Brain pericyte (primary cell): ENCODE data around the gene CTU2.
A peak's percentile ranks its signal among the peaks of the same experiment; 100 is the strongest.
"Not testable (repeated sequence)": the region's sequence is repeated elsewhere in the genome, so short reads cannot be mapped to it uniquely, and the experiment has no call there.

ENCODE experiments used
- DNase-seq: peaks from one replicate; pipeline ENCODE4 v3.0.0-alpha.2; 2012; ENCODE audit warnings: low read depth, low spot score

The CTU2 gene

GRCh38 chr16:88706229-88706964 is at the start of gene CTU2, which contains the start of gene RNF166:
CTU2 (plus strand) TSS chr16:88706503; CDS start chr16:88706531, 28 bp downstream.
RNF166 (minus strand) TSS chr16:88706408; CDS start chr16:88706325, 83 bp downstream.
- DNase-seq, result no peak

GRCh38 chr16:88657371-88657770 is 48.9 kb upstream of the CTU2 start:
- DNase-seq, result no peak

GRCh38 chr16:88658714-88659113 is 47.6 kb upstream of the CTU2 start:
- DNase-seq, result no peak

DNA sequence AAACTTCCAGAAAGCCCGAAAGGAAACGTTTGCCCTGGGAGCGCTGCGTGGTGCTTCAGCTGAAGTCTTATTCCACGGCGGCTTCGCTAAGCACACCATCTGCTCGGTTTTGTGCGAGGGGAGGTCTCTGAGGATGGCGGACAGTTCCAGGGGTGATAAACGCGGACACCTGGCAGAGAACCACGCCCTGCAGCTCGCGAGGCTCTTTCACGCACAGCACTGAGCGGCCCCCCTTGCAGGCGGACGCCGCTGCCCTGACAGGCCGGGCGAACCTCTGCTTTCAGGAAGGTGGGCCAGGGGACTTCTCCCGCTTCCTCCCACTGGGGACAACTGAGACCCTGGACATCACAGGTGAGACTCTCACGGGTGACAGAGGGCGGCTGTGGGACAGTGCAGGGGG is 47.1 kb upstream of the CTU2 start:
- DNase-seq, result no peak

- DNase-seq, result no peak
Observed at GRCh38 chr16:88661468-88661867, 44.8 kb upstream of the CTU2 start.

DNA sequence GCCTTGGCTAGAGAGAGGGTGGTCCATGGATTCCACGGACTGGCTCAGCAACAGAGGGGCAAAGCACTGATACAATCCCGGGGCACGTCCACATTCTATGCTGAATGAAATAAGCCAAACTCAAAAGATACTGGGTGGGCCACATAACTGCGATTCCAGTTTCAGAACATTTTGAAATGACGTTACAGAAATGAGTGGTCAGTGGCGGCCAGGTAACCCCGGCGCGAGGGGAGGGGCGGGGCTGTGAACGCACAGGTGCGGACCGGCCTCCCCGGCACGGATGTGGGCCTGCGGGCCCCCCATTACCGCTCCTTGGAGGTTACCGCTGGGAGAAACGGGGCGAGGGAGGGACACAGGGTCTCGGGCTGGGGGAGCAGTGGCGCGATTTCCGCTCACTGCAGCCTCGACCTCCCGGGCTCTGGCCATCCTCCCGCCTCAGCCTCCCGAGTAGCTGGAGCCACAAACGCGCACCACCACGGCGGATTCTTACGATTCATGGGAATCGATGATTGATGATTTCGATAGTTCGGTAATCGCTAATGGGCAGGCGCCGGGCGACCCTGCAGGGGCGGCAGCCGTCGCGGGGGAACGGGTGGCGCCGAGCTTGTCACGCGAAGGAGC is 44.0 kb upstream of the CTU2 start:
- no peak for DNase-seq

DNA sequence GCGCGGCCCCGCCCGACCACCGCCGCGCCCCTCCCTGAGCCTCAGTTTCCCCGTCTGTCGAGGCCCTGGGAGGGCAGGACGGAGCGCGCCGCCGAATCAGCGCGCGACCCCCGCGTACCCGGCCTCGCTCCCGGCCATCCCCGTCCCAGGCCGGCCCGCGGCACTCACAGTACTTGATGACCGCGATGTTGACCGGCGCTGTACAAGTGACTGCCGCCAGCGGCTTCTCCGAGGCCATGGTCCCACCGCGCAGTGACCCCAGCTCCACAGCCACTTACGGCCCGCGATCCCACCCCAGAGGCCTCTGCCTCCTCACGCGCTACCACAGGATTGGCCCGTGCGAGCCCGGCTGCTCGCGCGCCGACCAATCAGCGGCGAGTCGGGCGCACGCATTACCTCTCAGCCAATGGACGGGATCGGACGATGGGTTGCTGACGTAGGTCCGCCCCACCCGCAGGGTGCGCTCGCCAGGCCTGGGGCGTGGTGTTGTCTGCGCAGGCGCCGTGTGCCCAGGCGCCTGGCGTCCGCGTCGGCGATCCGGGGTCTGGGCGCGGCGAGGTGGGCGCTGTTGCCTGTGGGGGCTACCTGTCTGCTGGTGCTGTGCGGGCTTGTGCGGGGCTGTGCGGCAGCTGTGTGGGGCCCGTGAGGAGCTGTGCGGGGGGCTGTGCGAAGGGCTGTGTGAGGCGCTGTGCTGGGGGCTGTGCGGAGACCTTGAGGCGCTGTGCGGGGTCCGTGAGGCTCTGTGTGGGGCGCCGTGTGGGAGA is 43.3 kb upstream of the CTU2 start, which contains the start of gene MVD:
TSS of gene MVD (minus strand) at position 249 of the 764 bp plus-strand sequence. CDS start at position 238, 11 bp downstream.
- peak; percentile 98 for DNase-seq

DNA sequence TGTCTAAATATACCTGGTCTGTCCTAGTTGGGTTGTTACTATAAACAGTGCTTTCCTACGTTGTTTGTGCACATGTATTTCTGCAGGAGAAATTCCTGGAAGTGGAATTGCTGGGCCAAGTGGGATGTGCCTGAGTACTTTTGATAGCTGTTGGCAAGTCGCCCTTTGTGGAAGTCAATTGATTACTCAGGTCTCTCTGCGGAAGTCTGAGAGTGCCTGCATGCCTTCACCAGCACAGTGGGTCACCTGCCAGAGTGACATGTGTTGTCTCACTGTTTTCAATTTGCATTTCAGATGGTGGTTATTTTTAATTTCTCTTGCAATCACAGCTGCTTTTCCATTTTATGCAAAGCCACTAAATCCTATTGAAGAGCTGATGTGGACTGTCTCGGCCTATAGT is 41.2 kb upstream of the CTU2 start:
- no peak for DNase-seq

GRCh38 chr16:88665570-88665969 is 40.7 kb upstream of the CTU2 start:
- no peak for DNase-seq

- DNase-seq, result no peak
Observed at GRCh38 chr16:88667461-88667860, 38.8 kb upstream of the CTU2 start.

DNA sequence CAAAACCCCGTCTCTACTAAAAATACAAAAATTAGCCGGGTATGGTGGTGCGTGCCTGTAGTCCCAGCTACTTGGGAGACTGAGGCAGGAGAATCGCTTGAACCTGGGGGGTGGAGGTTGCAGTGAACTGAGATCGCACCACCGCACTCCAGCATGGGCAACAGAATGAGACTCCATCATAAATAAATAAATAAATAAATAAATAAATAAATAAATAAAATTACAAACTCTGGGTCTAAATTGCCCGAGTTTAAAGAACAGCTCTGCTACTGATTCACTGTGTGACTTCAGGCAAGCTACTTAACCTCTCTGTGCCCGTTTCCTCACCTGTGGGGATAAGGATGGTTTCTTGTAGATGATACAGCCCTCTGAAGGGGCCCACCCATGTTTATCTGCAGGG is 36.8 kb upstream of the CTU2 start:
- DNase-seq, result not testable (repeated sequence)

- DNase-seq, result no peak
Observed at GRCh38 chr16:88669980-88670379, 36.3 kb upstream of the CTU2 start.

DNA sequence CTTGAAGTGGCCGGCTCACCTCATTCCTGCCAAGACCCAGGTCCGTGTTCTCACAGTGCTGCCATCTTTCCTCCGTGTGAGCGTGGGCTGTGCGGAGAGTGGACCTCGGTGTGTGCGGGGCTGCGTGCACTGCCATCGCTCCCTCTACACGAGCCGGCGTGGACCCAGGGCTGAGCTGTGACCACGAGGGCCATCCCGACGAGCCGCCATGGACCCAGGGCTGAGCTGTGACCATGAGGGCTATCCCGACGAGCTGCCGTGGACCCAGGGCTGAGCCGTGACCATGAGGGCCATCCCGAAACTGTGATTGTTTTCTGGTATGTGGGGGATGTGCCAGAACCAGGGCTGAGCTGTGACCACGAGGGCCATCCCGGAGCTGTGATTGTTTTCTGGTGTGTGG is 34.5 kb upstream of the CTU2 start:
- DNase-seq, result no peak

DNA sequence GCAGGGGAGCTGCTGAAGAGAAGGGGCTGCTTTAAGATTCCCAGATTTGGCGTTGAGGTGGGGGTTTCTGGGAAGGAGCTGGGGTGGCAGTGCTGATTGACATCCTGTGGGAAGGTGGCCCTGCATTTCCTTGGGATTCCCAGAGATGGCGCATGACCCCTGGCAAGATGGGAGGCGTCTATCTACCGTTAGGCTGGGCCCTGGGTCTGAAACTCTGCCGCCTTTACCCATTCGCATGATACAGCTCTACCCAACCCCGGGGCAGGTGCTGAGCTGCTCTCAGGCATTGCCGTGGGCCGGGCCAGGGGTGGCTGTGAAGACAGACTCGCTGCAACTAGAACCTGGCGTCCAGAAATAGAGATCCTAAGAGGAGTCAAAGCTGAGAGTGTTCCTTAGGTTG is 33.5 kb upstream of the CTU2 start:
- DNase-seq, result no peak

- no peak for DNase-seq
Observed at GRCh38 chr16:88673716-88674379, 32.5 kb upstream of the CTU2 start.

DNA sequence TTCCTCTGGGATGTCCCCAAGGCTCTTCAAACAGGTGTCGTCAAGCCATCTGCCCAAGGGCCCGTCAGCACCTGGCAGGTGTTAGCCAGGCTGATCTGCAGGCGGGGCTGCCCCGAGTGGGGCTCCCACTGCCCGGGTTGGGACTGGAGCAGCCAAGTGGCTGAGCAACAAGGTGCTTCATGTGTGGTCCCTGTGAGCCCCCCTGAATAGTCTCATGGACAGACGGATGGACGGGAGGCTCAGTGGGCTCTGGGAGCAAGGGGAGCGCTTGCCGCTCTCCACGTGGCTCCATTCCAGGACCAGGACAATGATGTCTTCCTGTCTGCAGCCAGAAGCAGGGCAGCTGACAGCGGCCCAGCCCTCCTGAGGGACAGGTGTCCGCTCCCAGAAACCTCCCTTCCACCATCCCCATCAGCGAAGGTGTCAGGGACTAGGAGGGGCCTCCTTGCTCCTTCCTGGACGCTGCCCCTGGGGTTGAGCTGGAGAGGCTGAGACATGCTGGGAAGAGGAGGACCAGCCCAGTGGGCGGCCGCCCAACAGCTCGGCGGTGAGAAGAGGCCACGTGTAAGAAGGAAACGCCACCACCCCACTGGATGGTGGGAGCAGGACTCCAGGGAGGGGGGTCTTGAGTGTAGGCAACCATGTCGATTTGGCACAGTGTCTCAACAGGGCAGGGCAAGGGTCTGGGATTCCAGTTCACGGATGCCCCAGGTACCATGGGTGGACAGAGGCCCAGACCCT is 29.6 kb upstream of the CTU2 start:
- DNase-seq, result no peak

DNA sequence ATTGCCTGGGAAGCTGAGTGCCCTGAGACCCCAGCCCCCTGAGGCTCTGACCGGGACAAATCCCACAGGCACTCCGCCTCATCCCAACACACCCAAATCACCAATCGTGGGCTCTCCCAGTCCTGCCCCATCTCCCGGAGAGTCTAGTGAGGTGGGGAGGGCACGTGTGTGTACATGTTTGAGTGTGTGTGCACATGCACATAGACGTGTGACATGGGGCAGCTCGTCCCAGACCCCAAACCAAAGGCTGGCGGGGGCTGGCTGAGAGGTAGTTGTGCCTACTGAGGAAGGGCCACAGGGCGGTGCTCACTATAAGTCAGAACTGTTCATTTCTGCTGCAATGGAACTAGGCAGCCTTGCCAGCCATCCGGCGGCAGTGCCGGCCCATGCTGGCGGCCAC is 28.6 kb upstream of the CTU2 start:
- DNase-seq, result no peak

- no peak for DNase-seq
Observed at GRCh38 chr16:88678224-88678979, 27.9 kb upstream of the CTU2 start.

DNA sequence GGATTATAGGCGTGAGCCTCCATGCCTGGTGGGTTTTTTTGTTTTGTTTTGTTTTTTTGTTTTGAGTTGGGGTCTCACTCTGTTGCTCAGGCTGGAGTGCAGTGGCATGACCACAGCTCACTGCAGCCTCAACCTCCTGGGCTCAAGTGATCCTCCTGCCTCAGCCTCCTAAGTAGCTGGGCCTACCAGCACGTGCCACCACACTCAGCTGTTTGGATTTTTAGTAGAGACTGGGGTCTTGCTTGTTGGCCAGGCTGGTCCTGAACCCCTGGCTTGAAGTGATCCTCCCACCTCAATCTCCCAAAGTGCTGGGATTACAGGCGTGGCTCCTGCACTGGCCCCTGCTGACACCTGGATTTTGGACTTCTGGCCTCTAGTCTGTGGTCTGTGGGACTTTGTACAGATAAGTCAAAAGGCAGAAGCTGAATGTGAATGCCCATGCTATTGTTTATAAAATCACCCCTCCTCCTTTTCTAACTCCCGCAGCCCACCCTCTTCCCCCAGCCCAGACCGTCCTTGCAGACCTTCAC is 25.7 kb upstream of the CTU2 start:
- no peak for DNase-seq

DNA sequence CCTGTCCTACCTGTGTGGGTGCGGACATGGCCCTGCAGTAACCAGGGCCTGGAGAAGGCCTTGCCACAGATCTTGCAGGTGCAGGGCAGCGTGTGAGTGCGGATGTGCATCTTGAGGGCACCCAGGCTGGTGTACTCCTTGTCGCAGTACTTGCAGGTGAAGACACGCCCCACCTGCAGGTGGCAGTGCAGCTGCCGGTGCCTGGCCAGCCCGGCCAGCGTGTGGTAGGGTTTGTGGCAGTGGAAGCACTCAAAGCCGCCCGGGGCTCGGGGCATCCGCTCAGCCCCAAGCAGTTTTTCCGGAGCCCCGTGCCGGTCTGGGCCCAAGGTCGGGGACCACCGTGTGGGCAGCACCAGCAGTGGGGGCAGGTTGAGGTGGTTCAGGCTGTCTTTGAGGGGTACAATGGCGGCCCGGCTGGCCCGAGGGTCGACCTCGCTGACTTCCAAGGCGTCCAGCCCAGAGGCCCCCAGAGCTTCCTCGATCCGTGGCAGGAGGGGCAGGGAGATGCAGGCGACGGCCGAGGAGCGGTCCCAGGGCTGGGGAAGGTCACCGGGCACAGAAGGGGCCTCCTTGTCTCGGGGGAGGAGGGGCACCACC is 25.1 kb upstream of the CTU2 start:
- no peak for DNase-seq
